ENCODE measurements around the gene ORAI3.

DNA sequence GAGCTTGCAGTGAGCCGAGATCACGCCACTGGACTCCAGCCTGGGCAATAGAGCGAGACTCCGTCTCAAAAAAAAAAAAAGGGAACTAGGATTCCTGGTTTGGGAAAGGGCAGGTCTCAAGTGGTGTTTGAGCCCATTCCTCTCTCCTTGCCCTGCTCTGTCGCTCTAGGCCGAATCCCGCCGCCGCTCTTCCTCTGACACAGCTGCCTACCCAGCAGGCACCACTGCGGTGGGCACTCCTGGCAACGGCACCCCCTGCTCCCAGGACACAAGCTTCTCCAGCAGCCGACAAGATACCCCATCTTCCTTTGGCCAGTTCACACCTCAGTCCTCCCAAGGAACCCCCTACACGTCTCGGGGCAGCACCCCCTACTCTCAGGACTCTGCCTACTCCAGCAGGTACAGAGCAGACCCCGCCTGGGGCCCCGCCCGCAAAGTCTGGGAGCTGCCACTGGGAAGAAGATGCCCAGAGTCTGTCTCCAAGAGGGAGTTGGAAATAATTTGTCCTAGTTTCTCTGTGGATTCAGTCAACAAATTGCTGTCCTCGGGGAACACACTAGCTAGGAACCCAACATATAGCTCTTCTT is 15.2 kb downstream of the ORAI3 start:
- TF ChIP-seq POLR2A (IDR thresholded peaks at IDR 0.05) (no peak), CTCF (IDR thresholded peaks at IDR 0.05) (no peak)
